Astrocyte (in vitro differentiated cells and primary cell): ENCODE measurements around the gene FBP1. TPM values are rescaled to one million over a fixed set of nuclear protein-coding genes. Genes with fewer than 3 reads are reported as not detected.

ENCODE experiments used
- DNase-seq: peaks from one replicate; pipeline ENCODE4 v3.0.0-alpha.2; 2010; ENCODE audit warnings: low read depth
- FAIRE-seq: peaks from 2 replicates; lab custom pipeline; 2011; peaks lifted over from hg19 to GRCh38; lab: Jason Lieb, UNC
- H2AFZ ChIP-seq: 2 replicates; pipeline ENCODE4 v1.6.0; 2012; ENCODE audit warnings: low read depth, low read length, inconsistent platforms
- H3K27ac ChIP-seq: 2 replicates; pipeline ENCODE4 v1.5.1; 2011; ENCODE audit warnings: low read depth, low read length, inconsistent platforms
- H3K27me3 ChIP-seq: 2 replicates; pipeline ENCODE4 v1.6.0; 2011; ENCODE audit warnings: low read length, inconsistent platforms; ENCODE audit not compliant: insufficient read depth
- H3K36me3 ChIP-seq: 2 replicates; pipeline ENCODE4 v1.5.1; 2011; ENCODE audit warnings: low read length, inconsistent platforms; ENCODE audit not compliant: insufficient read depth
- H3K4me1 ChIP-seq: 2 replicates; pipeline ENCODE4 v1.5.1; 2011; ENCODE audit warnings: low read length, inconsistent platforms; ENCODE audit not compliant: insufficient read depth
- H3K4me2 ChIP-seq: 2 replicates; pipeline ENCODE4 v1.6.0; 2012; ENCODE audit warnings: low read length, inconsistent platforms
- H3K4me3 ChIP-seq: 2 replicates; pipeline ENCODE4 v1.5.1; 2011; ENCODE audit warnings: low read depth, mild to moderate bottlenecking, low read length, inconsistent platforms; ENCODE audit not compliant: insufficient read depth
- H3K79me2 ChIP-seq: 2 replicates; pipeline ENCODE4 v1.6.0; 2012; ENCODE audit warnings: mild to moderate bottlenecking, low read length, inconsistent platforms; ENCODE audit not compliant: insufficient read depth
- H3K9ac ChIP-seq: 2 replicates; pipeline ENCODE4 v1.6.0; 2012; ENCODE audit warnings: mild to moderate bottlenecking, low read length, inconsistent platforms
- H3K9me3 ChIP-seq: 2 replicates; pipeline ENCODE4 v1.5.1; 2012; ENCODE audit warnings: low read depth, mild to moderate bottlenecking, low read length, inconsistent platforms; ENCODE audit not compliant: insufficient read depth
- H4K20me1 ChIP-seq: 2 replicates; pipeline ENCODE4 v1.6.0; 2012; ENCODE audit warnings: low read length, inconsistent platforms; ENCODE audit not compliant: insufficient read depth
- H3K27ac Mint-ChIP-seq: one replicate; pipeline ENCODE4 v1.8.0; 2021; ENCODE audit warnings: mild to moderate bottlenecking, mixed read lengths; ENCODE audit not compliant: unreplicated experiment
- H3K27me3 Mint-ChIP-seq: one replicate; pipeline ENCODE4 v1.8.0; 2021; ENCODE audit warnings: low read depth, mixed read lengths; ENCODE audit not compliant: unreplicated experiment
- H3K36me3 Mint-ChIP-seq: one replicate; pipeline ENCODE4 v1.8.0; 2021; ENCODE audit warnings: low read depth, mixed read lengths; ENCODE audit not compliant: unreplicated experiment
- H3K4me1 Mint-ChIP-seq: one replicate; pipeline ENCODE4 v1.8.0; 2021; ENCODE audit warnings: low read depth, mixed read lengths; ENCODE audit not compliant: unreplicated experiment
- H3K4me3 Mint-ChIP-seq: one replicate; pipeline ENCODE4 v1.8.0; 2021; ENCODE audit warnings: mild to moderate bottlenecking, moderate library complexity, mixed read lengths; ENCODE audit not compliant: unreplicated experiment
- H3K9me3 Mint-ChIP-seq: one replicate; pipeline ENCODE4 v1.8.0; 2021; ENCODE audit warnings: mild to moderate bottlenecking, mixed read lengths; ENCODE audit not compliant: unreplicated experiment
- CTCF ChIP-seq: IDR thresholded peaks from 2 replicates; pipeline ENCODE4 v1.5.1; 2011; ENCODE audit warnings: low read depth, mild to moderate bottlenecking, inconsistent platforms, low read length, moderate library complexity; ENCODE audit not compliant: insufficient read depth
- EZH2 ChIP-seq: IDR thresholded peaks from 2 replicates; pipeline ENCODE4 v1.6.1; 2012; ENCODE audit warnings: mild to moderate bottlenecking, low read length, inconsistent platforms; ENCODE audit not compliant: insufficient read depth
- total RNA-seq: library from RNA; stranded (reverse); gene quantifications from 2 replicates; pipeline ENCODE4 v1.2.1, GENCODE V29; 2021

FBP1 gene
- total RNA-seq, 1 donor from 2014 or later, result 0.25 TPM

DNA sequence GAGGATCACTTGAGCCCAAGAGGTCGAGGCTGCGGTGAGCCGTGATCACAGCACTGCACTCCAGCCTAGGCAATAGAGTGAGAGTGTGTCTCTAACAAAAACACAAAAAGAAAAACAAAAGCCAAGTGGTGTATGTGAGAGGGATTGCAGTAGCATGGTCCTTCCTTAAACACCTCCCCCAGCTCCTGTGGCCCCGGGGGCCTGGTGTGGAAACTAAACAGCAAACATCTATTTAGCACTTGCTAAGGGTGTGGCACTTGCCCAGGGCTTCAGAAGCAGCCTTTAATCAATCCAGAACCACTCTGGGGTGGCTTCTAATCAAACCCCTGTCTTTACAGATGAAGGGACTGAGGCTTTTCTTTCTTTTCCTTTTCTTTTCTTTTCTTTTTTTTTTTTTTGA lies 4.4 kb upstream of the FBP1 start:
- Histone ChIP-seq H3K4me2 (no peak overlapping the region), H3K36me3 (no peaks in the 10 kb centered on the region), H3K4me3 (no peak overlapping the region), H3K9me3 (no peaks in the 10 kb centered on the region), H3K9ac (no peak overlapping the region), H3K27ac (no peak overlapping the region), H3K4me1 (peaks cover 11% of the 10 kb centered on the region), H3K79me2 (no peaks in the 10 kb centered on the region), H4K20me1 (no peaks in the 10 kb centered on the region), H2AFZ (no peak overlapping the region), H3K27me3 (peaks cover 8% of the 10 kb centered on the region)
- Mint-ChIP-seq H3K4me1 (peaks cover 2% of the 10 kb centered on the region), H3K36me3 (no peaks in the 10 kb centered on the region), H3K27me3 (peaks cover 60% of the 10 kb centered on the region), H3K27ac (no peak overlapping the region), H3K9me3 (peaks cover 7% of the 10 kb centered on the region), H3K4me3 (no peak overlapping the region)
- no peak for DNase-seq
- TF ChIP-seq EZH2, result no peak
- no peak for TF ChIP-seq CTCF
- FAIRE-seq, result no peak

GRCh38 chr9:94643176-94643575 lies 3.9 kb upstream of the FBP1 start:
- Histone ChIP-seq H2AFZ (no peak overlapping the region), H3K36me3 (no peaks in the 10 kb centered on the region), H3K4me2 (no peak overlapping the region), H3K79me2 (no peaks in the 10 kb centered on the region), H3K9me3 (no peaks in the 10 kb centered on the region), H3K4me1 (peaks cover 7% of the 10 kb centered on the region), H3K4me3 (no peak overlapping the region), H3K9ac (no peak overlapping the region), H3K27me3 (peaks cover 14% of the 10 kb centered on the region), H4K20me1 (no peaks in the 10 kb centered on the region), H3K27ac (no peak overlapping the region)
- Mint-ChIP-seq H3K27ac (no peak overlapping the region), H3K4me1 (peaks cover 5% of the 10 kb centered on the region), H3K9me3 (peaks cover 3% of the 10 kb centered on the region), H3K27me3 (peaks cover 61% of the 10 kb centered on the region), H3K4me3 (no peak overlapping the region), H3K36me3 (peaks cover 2% of the 10 kb centered on the region)
- no peak for FAIRE-seq
- TF ChIP-seq CTCF, result no peak
- no peak for TF ChIP-seq EZH2
- DNase-seq, result no peak

DNA sequence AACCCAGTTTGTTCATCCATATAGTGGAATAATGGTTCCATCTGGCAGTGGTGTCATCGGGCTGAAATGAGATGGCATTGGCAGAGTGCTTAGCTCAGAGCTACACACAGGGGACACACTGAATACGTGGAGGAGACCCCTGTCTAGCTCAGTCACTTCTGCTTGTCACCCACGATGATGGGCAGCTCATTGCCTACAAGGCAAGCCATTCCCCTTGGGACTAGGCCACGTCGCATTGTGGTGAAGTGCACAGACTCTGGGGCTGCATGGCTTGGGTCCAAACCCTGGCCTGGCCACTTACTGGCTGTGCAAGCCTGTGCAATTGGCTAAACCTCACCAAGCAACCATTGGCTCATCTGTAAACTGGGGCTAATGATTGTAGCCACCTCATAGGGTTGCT lies 3.2 kb upstream of the FBP1 start:
- DNase-seq (no peak), FAIRE-seq (no peak)
- H3K4me1 Mint-ChIP-seq, result peaks cover 5% of the 10 kb centered on the region
- H3K9ac ChIP-seq, result no peak overlapping the region
- H3K27me3 Mint-ChIP-seq, result peaks cover 65% of the 10 kb centered on the region
- H3K27me3 ChIP-seq, result peaks cover 17% of the 10 kb centered on the region
- H3K4me1 ChIP-seq, result peaks cover 7% of the 10 kb centered on the region
- no peak overlapping the region for H3K4me3 ChIP-seq
- H2AFZ ChIP-seq, result no peak overlapping the region
- H3K9me3 Mint-ChIP-seq, result peaks cover 2% of the 10 kb centered on the region
- H3K36me3 ChIP-seq, result no peaks in the 10 kb centered on the region
- TF ChIP-seq CTCF, result no peak
- no peak for TF ChIP-seq EZH2
- no peak overlapping the region for H3K4me2 ChIP-seq
- H3K36me3 Mint-ChIP-seq, result peaks cover 3% of the 10 kb centered on the region
- H3K9me3 ChIP-seq, result no peaks in the 10 kb centered on the region
- H3K27ac ChIP-seq, result no peak overlapping the region
- H3K27ac Mint-ChIP-seq, result no peak overlapping the region
- H4K20me1 ChIP-seq, result no peaks in the 10 kb centered on the region
- H3K79me2 ChIP-seq, result no peaks in the 10 kb centered on the region
- H3K4me3 Mint-ChIP-seq, result no peak overlapping the region
